Endodermal cell (in vitro differentiated cells): ENCODE measurements around the gene COG2. TPM values are rescaled to one million over a fixed set of nuclear protein-coding genes. Genes with fewer than 3 reads are reported as not detected.

Experiments used
- DNase-seq: peaks from one replicate; pipeline ENCODE4 v3.0.0-alpha.2; 2017
- H3K27ac ChIP-seq: 2 replicates; pipeline ENCODE4 v1.5.1; 2013; ENCODE audit warnings: mild to moderate bottlenecking, low read depth, low read length, moderate library complexity
- H3K27me3 ChIP-seq: 2 replicates; pipeline ENCODE4 v1.6.1; 2013; ENCODE audit warnings: mild to moderate bottlenecking, low read length, moderate library complexity; ENCODE audit not compliant: insufficient read depth, control insufficient read depth, poor library complexity, severe bottlenecking
- H3K36me3 ChIP-seq: 2 replicates; pipeline ENCODE4 v1.7.0; 2013; ENCODE audit warnings: mild to moderate bottlenecking, low read length, moderate library complexity; ENCODE audit not compliant: control insufficient read depth, insufficient read depth
- H3K4me1 ChIP-seq: one replicate; pipeline ENCODE4 v1.7.0; 2013; ENCODE audit warnings: low read length; ENCODE audit not compliant: control insufficient read depth, insufficient read depth
- H3K4me3 ChIP-seq: 2 replicates; pipeline ENCODE4 v1.5.1; 2013; ENCODE audit warnings: mild to moderate bottlenecking, low read length, moderate library complexity
- H3K9ac ChIP-seq: 2 replicates; pipeline ENCODE4 v1.6.1; 2013; ENCODE audit warnings: mild to moderate bottlenecking, low read length, moderate library complexity; ENCODE audit not compliant: poor library complexity, severe bottlenecking; ENCODE audit errors: extremely low read depth
- H3K9me3 ChIP-seq: 2 replicates; pipeline ENCODE4 v1.6.1; 2013; ENCODE audit warnings: mild to moderate bottlenecking, low read length, moderate library complexity; ENCODE audit not compliant: control insufficient read depth
- H3K27ac Mint-ChIP-seq: 2 replicates; pipeline ENCODE4 v1.8.0; 2020; ENCODE audit warnings: mixed read lengths
- H3K27me3 Mint-ChIP-seq: 2 replicates; pipeline ENCODE4 v1.8.0; 2021; ENCODE audit warnings: mild to moderate bottlenecking, mixed read lengths; ENCODE audit not compliant: insufficient read depth
- H3K36me3 Mint-ChIP-seq: 2 replicates; pipeline ENCODE4 v1.8.0; 2020; ENCODE audit warnings: low read depth, mixed read lengths
- H3K4me1 Mint-ChIP-seq: 2 replicates; pipeline ENCODE4 v1.8.0; 2020; ENCODE audit warnings: mixed read lengths
- H3K4me3 Mint-ChIP-seq: 2 replicates; pipeline ENCODE4 v1.8.0; 2020; ENCODE audit warnings: mild to moderate bottlenecking, moderate library complexity, mixed read lengths
- H3K9me3 Mint-ChIP-seq: 2 replicates; pipeline ENCODE4 v1.8.0; 2020; ENCODE audit warnings: mild to moderate bottlenecking, mixed read lengths
- CTCF ChIP-seq: fragments of 200-600 bp; sonication (generic); conservative IDR thresholded peaks from 2 replicates; pipeline ENCODE4 v1.5.0; 2021; ENCODE audit warnings: antibody characterized with exemption, mild to moderate bottlenecking
- WGBS, 2 experiments: methylation state at CpG; one replicate each; pipeline versions ENCODE4 v1.1.5 to v1.1.7; 2013; ENCODE audit warnings: missing lambda C conversion rate in 2 of 2, mixed read lengths in 1 of 2; ENCODE audit not compliant: insufficient coverage in 1 of 2, insufficient read length in 1 of 2; 5-methylcytosine and 5-hydroxymethylcytosine counted together
- total RNA-seq, 2 donors: library from RNA; stranded (reverse); fragmentation: NEBNext Ultra II Directional in 1 of 2; extraction: Animal tissue kit (Norgen Biotek cat#: 25700) in 1 of 2; gene quantifications; 2 replicates in 1 of 2; 3 replicates in 1 of 2; pipeline ENCODE4 v1.2.1, GENCODE V29; 2021

COG2 gene
- total RNA-seq, 2 donors from 2014 or later: 26.1 to 29.7 TPM

- H3K27ac Mint-ChIP-seq: no peak overlapping the region
- peaks cover 16% of the 10 kb centered on the region for H3K9me3 ChIP-seq
- H3K9me3 Mint-ChIP-seq: peaks cover 9% of the 10 kb centered on the region
- no peak overlapping the region for H3K27ac ChIP-seq
- peaks cover 73% of the 10 kb centered on the region for H3K36me3 ChIP-seq
- H3K4me1 ChIP-seq: peaks cover 5% of the 10 kb centered on the region
- H3K9ac ChIP-seq: no peak overlapping the region
- no peaks in the 10 kb centered on the region for H3K27me3 ChIP-seq
- WGBS, 2 experiments: 80 to 96% methylated on average over 1 to 2 of the region's 2 CpGs
- H3K27me3 Mint-ChIP-seq: no peaks in the 10 kb centered on the region
- no peak for DNase-seq
- peaks cover 64% of the 10 kb centered on the region for H3K36me3 Mint-ChIP-seq
- H3K4me3 ChIP-seq: no peak overlapping the region
- peaks cover 5% of the 10 kb centered on the region for H3K4me1 Mint-ChIP-seq
- no peak for TF ChIP-seq CTCF
- H3K4me3 Mint-ChIP-seq: no peak overlapping the region
These were observed 37.5 kb downstream of the COG2 start for GRCh38 chr1:230679825-230680224.

GRCh38 chr1:230680300-230681025 lies 38.2 kb downstream of the COG2 start:
- H3K36me3 Mint-ChIP-seq: peaks cover 67% of the 10 kb centered on the region
- no peak overlapping the region for H3K27ac ChIP-seq
- 69% methylated on average over 4 of the region's 4 CpGs; no CpG with 5 or more reads in 1 of the 2 experiments for WGBS, 2 experiments

DNA sequence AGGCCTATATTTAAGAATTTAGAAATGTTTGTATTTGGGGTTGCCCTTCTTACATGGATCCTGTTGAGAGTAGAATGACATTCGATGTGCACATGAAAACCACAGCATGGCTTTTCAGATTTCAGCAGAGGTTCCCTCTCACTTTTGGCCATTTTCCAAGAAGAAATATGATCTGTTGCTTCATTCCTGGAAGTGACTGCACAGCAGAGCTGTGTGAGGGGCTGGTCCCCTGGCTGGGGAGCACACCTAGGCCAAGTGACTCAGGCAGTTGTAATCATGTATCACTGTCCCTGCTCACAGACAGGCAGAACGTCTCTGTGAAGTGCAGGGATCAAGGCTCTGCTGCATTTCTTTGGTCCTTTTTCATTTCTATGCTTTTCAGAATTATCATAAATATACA lies 39.3 kb downstream of the COG2 start:
- Histone ChIP-seq H3K4me1 (peaks cover 5% of the 10 kb centered on the region), H3K4me3 (no peak overlapping the region), H3K36me3 (peaks cover 72% of the 10 kb centered on the region), H3K9ac (no peak overlapping the region), H3K27me3 (no peaks in the 10 kb centered on the region), H3K9me3 (peaks cover 6% of the 10 kb centered on the region), H3K27ac (no peak overlapping the region)
- peaks cover 57% of the 10 kb centered on the region for H3K36me3 Mint-ChIP-seq
- no peak for DNase-seq
- H3K4me1 Mint-ChIP-seq: peaks cover 5% of the 10 kb centered on the region
- H3K4me3 Mint-ChIP-seq: no peak overlapping the region
- H3K27ac Mint-ChIP-seq: no peak overlapping the region
- H3K9me3 Mint-ChIP-seq: peaks cover 4% of the 10 kb centered on the region
- TF ChIP-seq CTCF: no peak
- H3K27me3 Mint-ChIP-seq: no peaks in the 10 kb centered on the region
- 93 to 97% methylated on average over 2 of the region's 2 CpGs for WGBS, 2 experiments

More at GRCh38 chr1:230680300-230681025, 38.2 kb downstream of the COG2 start:
- Mint-ChIP-seq H3K27ac (no peak overlapping the region), H3K4me3 (no peak overlapping the region), H3K9me3 (peaks cover 9% of the 10 kb centered on the region), H3K27me3 (no peaks in the 10 kb centered on the region), H3K4me1 (peaks cover 5% of the 10 kb centered on the region)
- H3K4me1 ChIP-seq: peaks cover 5% of the 10 kb centered on the region
- peaks cover 73% of the 10 kb centered on the region for H3K36me3 ChIP-seq
- H3K9ac ChIP-seq: no peak overlapping the region
- no peak overlapping the region for H3K4me3 ChIP-seq
- H3K27me3 ChIP-seq: no peaks in the 10 kb centered on the region
- no peak for TF ChIP-seq CTCF
- DNase-seq: no peak
- H3K9me3 ChIP-seq: peaks cover 16% of the 10 kb centered on the region
